ENCODE data around the gene EVA1A.

EVA1A gene

DNA sequence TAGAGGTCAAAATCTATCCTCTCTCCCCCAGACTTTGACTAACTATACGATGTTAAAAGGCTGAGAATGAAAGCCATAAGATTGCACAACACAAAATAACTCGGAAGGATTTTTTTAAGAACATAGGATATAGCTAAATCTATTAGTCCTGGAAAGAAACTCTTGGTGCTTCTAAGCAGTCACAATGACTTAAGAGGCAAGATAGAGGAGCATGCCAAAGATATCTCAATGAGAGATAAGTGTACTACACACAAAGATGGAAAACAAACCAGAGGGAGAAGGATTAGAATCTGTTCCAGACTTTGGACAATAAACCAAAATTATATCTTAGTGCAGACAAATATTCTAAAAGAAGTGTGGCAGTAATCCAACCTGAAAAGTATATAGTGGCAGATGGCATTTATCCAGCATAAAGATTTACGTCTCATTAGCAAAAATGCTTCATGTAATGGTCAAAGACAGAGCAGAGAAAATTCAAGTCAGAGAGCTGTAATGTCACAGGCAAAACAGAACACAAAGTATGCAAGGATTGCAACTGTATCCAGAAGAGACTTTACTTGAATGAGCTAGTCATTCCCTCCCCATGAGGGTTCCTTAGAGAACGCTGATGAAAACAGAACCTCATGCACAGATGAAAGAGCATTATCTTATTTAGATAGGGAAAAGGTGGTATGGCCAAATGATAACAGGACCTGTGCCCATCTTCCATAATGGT, 28.8 kb upstream of the EVA1A start:
- DNase-seq, result no peak

DNA sequence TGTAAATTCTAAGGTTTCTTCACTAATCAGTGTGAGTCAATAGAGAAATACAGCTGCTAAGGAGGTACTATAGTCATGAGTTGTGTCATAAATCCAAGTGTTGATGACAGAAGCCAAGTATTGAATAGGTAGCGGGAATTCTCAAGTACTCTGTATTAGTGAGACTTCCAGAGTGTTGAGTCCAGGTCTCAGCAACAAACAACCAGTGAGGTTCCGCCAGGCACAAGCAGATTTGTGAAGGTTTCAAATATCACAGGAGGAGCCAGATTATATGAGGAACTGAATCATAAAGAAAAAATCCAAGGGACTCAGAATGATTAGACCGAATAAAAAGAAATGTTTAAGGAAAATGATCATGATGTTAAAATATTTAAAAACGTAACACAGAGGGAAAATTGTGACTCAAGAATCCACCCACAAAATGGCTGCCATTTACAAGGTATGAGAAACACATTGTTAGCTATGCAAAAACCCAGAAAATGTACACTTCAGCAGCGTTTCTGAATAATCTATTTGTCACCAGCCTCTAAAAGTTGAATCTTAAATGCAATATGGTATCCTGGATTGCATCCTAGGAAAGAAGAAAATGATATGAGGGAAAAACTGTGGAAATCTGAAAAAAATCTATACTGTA, 27.3 kb upstream of the EVA1A start:
- DNase-seq, result no peak

DNA sequence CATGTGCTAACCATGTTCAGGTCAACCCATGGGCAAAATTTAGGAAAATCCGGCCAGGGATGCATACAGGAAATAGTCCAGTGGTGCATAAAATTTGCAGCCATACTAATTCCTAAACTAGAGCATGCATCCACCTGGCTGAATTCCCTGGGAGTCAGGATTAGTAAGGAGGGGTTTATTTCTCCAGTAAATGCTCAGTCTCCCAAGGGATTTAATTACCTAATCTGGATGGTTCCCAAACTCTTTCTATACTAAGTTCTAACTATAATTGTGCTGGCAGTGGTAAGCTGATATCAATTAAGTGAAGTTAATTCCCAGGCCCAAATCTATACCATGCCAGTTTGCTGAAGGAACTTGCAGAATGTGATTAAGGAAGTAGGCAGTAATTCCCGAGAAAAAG, 26.2 kb upstream of the EVA1A start:
- DNase-seq, result no peak

DNA sequence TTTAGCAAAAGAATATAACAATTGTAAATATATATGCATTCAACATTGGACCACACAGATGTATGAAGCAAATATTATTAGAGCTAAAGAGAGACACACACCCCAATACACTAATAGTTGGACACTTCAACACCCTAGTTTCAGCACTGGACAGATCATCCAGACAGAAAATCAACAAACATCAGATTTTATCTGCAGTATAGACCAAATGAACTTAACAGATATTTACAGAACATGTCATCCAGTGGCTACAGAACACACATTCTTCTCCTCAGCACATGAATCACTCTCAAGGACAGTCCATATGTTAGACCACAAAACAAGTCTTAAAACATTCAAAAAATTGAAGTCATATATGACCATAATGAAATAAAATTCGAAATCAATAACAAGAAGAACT, 22.1 kb upstream of the EVA1A start:
- no peak for DNase-seq

DNA sequence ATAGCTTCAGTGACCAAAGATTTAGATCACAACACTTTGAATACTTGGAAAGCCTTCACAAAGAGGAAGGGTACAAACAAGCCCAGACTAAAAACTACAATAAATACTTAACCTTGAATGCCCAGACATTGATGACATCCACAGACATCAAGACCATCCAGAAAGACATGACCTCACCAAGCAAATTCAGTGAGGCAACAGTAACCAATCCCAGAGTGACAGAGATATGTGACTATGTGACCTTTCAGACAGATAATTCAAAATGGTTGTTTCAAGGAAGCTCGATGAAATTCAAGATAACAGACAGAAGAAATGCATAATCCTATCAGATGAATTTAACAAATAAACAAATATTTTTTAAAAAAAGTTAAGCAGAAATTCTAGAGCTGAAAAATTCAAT, 19.9 kb upstream of the EVA1A start:
- DNase-seq, result no peak

DNA sequence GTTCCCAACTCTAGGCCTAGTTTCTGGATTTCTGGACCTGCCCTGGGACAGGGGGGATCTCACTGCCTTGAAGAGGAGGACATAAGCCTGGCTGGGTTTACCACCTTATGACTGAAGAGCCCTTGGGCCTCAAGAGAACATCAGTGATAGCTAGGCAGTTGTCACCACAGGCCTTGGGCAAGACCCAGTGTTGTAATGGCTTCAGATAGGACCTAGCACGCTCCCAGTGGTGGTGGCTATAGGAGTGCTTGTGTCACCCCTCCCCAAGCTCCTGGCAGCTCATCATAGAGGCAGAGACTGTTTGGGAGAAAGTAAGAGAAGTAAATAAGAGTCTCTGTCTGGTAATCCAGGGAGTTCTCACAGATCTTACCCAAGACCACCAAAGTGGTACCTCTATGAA, 19.4 kb upstream of the EVA1A start:
- no peak for DNase-seq

DNA sequence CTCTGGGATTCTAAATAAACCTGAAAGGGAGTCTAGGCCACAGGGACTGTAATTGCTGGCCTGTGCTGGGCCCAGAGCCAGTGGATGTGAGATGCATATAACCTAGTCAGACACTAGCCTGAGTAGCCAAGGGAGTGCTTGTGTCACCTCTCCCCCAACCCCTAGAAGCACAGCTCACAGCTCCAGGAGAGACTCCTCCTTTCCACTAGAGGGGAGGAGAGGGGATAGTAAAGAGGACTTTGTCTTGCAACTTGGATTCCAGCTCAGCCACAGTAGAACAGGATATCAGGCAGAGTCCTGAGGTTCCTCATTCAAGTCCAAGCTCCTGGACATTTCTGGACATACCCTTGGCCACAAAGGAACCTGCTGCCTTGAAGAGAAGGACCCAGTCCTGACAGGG, 18.4 kb upstream of the EVA1A start:
- no peak for DNase-seq

DNA sequence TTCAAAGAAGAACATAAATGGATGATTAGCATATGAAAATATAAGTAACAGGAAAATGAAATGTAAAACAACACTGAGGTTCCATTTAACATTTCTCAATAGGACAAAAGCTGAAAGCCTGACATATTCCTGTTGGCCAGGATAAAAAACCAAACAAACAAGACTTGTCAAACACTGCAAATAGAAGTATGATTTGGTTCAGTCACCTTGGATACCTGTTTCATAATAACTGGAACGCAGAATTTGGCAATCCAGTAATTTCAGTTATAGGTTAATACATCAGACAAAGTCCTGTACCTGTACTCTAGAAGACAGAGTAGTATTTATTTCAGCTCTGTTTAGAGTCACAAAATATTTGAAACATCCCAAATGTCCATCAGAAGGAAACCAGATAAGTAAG, 16.5 kb upstream of the EVA1A start:
- DNase-seq, result no peak

DNA sequence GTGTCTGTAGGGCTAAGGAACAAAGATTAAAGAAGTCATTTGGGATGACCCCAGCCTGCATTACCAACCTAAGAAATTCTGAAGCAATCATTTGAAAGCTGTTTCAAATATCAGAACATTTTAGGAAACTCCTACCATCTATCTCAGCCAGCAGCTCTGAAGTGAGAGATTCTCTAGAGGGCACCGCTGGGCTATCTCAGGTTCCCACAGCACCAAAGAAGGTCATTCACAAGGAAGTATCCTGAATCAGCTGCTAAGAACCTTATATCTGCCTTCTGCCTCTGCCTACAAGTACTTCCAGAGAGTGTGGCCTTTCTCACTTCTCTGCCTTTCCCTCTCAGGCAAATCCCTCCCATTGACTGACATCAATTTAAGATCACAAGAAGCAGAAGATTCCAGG, 13.4 kb upstream of the EVA1A start:
- DNase-seq, result no peak

DNA sequence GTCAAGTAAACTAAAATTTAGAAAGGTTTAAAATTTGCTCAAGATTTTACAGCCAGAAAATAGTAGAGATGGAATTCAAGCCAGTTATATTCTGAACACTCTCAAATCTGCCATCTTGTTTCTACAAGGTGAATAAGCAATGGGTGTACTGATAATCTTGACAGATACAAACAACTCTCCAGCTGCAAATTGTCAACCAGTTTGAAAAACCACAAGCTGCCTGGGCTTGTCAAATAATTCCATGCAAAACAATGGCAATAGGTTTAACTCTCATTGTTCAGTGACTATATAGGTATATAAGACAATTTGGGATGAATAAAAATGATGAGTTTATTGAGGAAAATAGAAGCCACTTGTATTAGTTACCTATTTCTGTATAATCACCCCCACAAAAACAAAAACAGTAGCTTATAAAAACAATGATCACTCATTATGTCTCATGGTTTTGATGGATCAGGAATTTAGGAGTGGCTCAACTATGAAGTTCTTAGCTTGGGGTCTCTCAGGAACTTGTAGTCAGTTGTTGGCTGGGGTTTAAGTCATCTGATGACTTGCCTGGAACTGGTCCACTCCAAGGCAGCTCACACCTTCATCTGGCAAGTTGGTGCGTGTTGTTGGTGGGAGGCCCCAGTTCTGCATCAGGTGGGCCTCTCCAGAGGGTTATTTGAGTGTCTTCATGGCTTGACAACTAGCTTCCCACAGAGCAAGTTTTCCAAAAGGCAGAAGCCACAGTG, 12.6 kb upstream of the EVA1A start:
- no peak for DNase-seq

DNA sequence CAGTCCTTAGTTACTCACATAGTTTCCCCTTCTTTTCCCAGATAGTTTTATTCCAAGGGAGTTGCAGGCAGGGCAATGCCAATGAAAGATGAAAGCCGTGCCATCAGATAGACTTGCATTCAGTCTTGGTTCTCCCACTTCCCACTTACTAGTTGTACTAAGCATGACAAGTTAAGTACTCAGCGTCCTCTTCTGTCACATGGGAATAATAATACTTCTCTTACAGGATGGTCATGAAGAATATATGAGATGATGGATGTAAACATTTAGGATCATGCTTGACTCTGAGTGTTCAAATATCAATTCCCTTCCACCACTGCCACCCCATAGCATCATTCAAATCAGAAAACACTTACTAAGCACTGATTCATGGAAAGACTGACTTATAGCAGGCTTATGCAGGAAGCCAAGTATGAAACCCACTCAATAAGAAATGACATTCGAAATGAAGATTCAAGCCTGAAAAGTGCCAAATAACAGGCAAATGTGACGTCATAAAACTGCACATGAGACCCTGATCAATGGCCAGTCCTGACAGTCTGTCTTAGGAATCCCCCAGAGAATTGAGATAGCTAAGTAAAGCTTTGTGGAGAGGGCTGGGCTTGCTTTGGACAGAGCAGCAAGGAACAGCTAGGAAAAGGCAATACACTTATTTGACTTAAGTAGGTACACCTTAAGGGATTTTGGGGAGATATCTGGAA, 11.1 kb upstream of the EVA1A start:
- no peak for DNase-seq

DNA sequence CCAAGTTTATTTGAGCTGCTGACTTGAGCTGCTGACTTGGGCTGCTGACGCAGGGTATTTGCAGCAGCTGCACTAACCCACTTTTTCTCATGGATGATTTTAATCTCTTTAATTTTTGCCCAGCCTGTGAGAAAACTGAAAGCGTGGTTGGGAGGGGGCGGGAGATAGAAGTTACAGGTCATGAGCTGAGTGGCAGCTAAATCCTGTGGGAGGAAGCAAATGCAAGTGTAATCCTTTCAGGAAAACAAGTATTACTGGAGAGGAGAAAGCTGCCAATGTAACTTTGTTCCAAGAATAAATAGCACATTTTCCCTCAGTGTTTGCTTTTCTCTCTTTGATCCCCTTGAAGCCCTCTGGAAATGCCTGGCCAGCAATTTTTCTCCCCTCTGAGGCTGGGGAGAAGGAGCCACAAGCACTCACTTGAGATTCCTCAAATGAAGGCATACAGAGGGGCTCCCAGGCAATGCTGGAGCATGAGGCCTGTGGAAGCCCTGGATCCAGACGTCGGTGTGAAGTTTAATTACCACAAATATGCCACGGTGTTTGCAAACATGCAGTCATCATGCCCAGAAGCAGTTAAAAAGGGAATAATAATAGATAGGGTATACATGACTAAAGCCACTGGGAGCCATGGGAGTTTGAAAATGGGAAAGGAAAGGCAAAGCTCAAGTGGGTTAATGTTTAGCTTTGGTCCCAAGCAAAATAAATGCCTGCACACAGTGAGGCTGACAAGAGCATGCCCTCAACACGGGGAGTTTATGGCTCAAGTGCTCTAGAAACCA, 10.4 kb upstream of the EVA1A start:
- DNase-seq, result no peak

DNA sequence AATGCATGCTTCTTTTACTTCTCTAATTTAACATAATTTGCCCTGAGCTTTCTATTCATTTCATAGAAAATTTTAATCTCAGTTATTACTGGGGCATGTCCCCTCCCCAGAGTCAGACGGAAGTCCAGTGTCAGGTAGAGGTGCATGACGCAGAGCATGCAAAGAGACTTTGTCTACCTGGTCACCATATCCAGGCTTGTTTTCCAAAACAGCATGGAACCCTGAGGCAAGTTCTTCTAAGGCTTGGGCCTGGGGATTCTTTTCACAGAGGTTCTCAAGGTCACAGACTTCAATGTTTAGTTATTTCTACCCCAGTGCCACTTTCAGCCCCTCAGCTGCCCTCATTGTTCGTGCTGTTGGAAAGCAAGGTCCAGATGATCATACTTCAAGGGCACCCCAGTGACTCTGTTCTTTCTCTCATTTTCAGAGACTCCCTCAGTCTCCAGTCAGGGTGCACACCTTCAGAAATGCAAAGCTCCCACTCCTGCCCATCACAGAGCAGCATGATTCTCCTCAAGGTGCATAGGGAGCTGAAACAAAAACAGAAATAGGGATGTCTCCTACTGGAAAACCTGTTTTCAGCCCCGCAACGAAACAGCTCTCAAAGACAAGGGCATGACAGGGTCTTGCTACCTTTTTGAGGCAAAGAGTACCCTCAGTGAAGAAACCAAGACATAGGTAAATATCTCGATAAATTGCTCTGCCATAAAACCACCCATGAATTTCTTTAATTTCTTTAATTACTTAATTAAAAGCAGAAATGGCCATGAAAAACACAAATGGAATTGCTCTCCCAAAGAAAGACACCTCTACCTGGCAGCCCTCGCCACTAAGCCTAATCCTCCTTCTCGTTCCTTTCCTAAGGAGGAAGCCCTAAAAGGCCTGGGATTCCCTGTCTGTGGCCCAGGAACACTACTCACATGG, 9.5 kb upstream of the EVA1A start:
- DNase-seq, result no peak

DNA sequence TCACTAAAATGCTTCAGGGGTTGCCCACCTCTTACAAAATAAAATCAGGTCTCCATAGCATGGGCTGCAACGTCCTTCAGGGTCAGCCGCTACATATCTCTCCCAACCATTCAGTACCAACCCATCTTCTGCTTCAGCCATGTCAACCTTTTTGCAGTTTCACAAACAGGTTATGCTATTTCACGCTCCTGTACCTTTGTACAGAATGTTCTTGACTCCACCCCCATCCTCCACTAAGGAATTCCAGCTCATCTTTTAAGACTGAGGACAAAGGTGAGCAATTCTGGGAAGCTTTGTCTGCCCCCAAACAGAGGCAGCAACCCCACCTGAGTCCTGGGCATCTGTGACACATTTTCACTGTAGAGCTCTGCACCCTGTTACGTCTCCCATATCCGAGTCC, 8.8 kb upstream of the EVA1A start:
- DNase-seq, result no peak

DNA sequence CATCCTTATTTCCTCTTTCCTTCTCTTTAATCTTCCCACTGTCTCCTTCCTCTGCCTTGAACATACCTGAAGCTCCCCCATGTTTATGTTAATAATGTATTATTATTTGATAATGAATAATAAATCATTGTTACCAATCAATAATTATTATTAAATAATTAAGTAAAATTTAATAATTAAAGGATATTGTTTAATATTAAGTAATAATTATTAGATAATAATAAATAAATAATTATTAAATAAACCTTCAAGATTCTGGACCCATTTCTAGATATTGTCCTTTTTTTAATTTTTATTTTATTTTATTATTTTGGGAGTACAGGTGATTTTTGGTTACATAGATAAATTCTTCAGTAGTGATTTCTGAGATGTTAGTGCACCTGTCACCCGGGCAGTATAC, 7.4 kb upstream of the EVA1A start:
- no peak for DNase-seq

DNA sequence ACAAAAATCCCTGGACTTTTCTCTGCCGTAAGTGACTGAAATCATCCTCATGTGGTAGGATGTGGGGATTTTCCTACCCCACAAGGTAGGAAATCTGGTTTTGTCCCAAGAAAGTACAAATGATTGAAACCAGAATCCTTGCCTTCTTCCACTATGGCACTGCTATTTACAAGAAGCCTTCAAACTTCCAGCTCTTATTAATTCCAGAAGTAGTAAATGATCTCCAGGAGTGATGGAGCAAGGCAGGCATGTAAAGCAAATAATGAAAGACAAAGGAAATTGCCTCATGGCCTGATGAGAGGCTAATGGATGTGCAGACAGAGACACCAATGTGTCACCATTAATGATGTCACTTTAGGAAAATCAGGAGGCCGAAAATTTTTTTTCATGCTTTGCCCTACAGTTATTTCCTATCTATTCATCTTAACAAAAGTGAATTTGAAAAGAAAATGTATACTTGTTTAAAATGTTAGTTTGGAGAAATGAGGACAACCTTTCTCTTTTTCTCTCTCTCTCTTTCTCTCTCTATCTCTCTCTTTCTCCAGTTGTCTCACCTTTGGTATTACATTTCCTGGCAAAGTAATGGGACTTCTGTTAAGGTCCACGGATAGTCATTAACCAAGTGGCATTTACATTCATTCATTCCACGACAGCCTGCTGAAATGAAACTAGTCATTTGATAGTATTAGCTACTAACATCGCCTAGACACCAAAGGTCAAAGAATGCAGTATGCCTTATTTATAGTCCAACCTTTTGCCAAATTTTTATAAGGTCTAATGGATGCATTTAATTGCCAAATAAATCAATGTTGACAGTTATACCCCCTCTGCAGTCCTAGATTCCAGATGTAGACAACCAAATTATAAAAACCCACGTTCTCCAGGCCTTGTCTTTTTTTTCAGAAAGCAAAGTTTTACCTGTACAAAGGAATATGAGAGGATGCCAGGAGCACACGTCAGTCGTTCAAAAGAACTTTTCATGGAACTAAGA, 5.0 kb upstream of the EVA1A start:
- no peak for DNase-seq

DNA sequence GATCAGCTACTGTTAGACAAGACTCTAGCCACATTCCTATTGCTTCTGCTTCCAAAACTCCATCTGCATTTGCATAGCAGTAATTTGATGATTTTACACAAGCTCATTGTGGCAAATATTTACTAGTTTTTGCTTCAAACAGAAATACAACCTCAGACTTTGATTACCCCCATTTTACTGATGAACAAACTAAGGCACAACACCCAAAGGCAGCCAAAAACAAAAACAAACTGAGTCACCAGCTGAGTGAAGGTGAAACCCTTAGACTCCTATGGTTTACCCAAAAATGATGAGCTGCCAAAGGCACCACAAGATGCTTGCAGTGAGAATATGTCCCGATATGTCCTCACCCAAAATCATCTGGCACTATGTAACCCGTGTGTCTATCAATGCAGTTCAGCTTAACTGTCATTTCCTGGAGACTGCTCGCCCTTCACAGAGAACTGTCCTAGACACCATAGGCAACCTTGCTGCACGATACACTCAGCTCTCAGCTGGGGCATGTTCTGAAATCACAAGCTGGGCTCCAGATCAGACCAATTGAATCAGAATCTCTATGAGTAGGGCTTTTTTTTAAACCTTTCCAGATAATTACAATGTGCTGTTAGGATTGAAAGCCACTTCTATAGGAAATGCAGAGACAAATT, 4.1 kb upstream of the EVA1A start:
- no peak for DNase-seq

DNA sequence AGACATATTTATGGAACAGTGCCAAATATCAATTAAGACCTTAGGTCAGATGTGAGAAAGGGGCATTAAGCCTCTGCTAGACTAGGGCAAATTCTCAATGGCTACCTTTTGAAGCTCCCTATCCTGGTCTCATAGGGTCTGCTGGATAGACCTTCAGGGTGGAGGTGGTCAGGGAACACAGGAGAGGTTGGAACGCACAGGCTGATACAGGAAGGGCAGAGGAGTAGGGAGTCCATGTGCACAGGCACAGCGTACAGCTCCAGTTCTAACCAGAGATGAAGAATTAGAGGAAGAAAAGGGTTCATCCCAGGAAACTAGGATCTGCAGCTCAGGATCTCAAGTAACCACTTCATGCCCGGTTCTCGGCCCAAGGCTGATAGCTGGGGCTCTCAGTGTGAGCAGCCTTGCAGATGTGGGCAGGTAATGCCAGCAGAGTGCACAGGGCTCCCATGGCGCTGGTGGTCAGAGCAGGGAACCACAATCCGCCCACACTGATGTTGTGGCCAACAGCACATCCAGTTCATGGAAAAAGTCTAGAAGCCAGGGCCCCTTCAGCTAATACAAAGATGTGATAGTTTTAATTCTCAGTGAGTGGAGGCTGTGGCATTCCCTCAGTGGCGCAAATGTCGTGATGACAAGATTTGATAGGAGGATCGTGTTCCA, 3.4 kb upstream of the EVA1A start:
- no peak for DNase-seq

DNA sequence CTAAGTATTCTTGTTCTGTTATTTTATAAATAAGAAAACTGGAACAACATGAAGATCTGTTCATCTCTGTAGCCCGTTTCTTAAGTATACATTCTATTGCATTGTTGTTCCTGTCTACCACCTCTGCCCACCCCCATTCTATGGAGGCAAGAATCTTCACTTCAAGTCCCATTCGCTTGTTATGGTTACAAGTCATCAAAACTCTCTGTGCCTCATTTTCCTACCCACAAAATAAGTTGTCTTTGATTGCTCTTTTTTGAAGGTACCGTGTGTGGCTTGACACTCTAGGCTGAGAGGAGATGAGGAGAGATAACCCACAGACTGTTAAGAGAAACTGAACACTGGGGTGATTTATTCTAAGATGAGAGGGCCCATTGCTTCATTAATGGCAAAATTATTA, 2.9 kb upstream of the EVA1A start:
- DNase-seq, result no peak

DNA sequence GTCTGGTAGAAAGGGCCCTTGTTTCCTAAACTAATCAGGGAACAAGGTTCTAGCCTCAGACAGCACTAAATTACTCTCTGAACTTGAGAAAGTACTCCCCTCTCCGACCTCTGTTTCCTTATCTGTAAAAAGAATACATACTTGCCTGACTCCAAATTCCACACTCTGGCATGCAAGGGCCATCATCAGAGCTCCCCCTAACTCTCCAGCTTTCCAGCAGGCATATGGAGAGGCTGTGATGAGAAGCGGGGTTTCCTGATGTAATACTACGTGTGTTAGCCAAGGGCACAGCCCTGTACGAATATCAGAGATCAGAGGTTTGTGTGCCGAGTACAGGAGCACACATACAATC, 1.8 kb upstream of the EVA1A start:
- no peak for DNase-seq

All from CD4-positive, alpha-beta T cell treated with Interleukin-15 for 1 hour (primary cell).